ENCODE measurements around the gene TSPAN9. TPM values are rescaled to one million over a fixed set of nuclear protein-coding genes. Genes with fewer than 3 reads are reported as not detected.

Gene TSPAN9
- total RNA-seq, 1 donor from 2014 or later, result 299 TPM

DNA sequence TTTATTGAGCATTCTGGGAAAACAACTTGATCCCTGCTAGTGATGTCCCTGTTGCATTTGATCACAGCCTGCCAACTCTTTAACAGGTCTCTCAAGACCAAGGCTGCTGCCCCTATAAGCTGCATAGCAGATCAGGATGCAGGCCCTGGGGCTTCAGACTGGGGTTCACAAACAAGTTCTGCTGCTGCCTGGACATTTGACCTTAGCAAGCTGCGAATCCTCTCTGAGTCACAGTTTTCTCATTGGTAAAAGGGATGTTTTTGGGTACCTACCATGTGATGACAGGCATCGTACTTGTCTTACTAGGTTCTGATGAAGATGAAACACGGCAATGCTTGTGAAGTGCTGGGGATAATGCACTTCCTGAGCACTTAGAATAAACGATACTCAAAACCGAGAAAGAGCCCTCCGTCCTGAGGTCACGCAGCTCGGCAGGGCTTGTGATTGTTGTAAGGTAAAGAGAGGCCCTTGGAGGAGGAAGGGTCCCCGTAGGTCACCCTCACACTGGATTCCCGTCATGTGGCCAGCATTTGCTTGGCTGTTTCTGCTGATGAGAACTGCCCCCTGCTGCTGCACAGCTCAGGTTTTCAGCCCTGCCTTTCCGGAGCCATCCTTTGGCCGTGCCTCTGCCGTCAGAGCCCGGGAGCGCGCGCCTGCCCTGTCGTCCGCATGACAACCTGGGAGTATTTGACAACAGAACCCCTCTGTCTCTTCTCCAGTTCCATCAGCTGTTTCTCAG, 39.1 kb downstream of the TSPAN9 start:
- no peak for DNase-seq (ENCODE audit: low spot score)
- intact Hi-C loops (cut with DNase I), result no loop called here

DNA sequence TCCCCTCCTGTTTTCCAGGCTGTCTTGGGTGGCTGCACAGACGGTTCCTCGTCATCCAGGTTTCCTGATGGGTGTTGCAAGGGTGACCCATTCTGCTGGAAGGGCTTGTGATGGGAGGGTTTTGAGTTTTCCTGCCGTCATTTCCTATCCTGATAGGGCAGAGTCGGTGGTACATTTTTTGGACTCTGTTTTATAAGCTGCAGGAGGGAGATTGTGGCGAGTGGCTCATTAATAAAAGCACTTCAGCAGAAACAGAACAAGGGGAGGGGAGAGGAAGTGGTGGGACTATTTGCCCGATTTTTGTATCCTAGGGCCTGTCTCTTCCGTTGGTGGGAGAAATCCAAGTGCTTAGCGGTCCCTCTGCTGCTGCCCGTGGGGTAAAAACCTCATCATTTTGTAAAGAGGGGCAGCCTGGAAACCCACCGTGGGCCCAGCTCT, 40.0 kb downstream of the TSPAN9 start:
- no peak for DNase-seq (ENCODE audit: low spot score)
- intact Hi-C loops (cut with DNase I), result no loop called here

DNA sequence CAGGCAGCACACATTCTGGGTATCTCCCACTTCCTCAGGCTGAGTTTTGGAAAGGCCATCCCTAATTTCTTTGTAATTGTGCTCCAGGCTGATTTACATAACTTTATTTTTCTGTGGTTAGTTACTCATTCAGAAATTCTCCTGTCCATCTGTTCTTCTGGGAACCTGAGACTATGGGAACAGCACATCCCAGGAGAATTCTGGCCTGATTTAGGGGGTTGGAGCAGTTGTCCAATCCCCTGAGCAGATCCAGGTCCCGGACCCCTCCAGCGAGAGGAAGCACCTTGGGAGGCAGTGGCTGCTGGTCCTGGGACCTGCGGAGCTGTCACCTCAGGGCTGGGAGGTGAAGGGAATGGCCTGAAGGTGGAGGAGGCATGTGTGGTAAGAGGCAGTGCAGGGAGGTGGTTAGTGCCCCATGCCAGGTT, 40.4 kb downstream of the TSPAN9 start:
- intact Hi-C loops (cut with DNase I), result no loop called here
- DNase-seq (ENCODE audit: low spot score), result no peak

DNA sequence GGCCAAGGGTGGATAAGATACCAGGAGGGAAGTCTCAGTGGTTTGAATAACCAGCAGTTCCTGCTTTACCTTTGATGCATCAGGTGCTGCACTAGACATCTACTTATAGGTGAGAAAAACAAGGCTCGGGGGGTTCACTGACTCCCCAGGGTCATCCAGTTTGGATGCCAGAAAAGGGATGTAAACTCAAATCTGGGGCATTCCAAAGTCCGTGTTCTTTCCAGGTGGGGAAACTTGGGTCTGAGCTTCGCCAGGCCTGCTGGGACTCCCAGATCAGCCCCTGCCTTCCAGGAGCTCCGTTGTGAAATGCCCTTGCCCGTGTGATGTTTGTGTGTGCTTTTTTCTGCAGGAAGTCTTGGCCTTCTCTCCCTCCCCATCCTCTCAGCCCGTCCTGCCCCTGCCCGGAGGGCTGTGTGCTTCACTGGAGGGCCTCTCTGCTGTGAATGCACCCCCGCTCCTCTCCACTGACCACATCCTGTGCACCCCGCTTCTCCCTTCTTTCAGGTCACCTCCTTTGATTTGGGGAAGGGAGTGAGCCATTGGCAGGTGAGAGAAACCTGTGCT, 42.1 kb downstream of the TSPAN9 start:
- intact Hi-C loops (cut with DNase I), result no loop called here
- DNase-seq (ENCODE audit: low spot score), result no peak

- intact Hi-C loops (cut with DNase I), result loop anchor here (5.0 kb wide), 1 partner anchor 38 kb away; no protein-coding TSS in a partner anchor
These were observed 42.8 kb downstream of the TSPAN9 start for GRCh38 chr12:3119756-3120601.

DNA sequence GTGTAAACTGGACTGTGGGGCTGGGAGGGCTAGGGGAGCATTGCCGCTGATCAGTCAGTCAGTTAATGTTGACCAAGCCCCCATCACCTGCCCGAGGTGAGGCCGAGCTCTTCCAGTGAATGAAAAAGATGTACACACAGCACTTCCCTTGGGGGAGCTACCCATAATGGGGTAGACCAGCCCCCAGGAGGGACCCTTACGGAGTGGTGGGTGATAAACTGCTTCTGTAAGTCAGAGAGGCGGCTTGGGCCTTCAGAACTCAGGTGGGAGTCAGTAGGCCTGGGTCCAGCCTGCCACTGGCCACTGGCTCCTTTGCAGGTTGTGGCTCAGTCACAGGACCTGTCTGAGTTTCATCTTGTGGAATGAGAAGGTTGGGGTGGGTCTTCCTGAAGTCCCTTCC, 43.5 kb downstream of the TSPAN9 start:
- intact Hi-C loops (cut with DNase I), result loop anchor here (5.0 kb wide), 1 partner anchor 38 kb away; no protein-coding TSS in a partner anchor
- DNase-seq (ENCODE audit: low spot score), result no peak

More at GRCh38 chr12:3119756-3120601, 42.8 kb downstream of the TSPAN9 start:
- DNase-seq (ENCODE audit: low spot score), result peak; percentile 85

- intact Hi-C loops (cut with DNase I), result loop anchor here (5.0 kb wide), 1 partner anchor 41 kb away; no protein-coding TSS in a partner anchor
- DNase-seq (ENCODE audit: low spot score), result peak; percentile 84
These were observed 45.9 kb downstream of the TSPAN9 start for GRCh38 chr12:3122841-3123678.

DNA sequence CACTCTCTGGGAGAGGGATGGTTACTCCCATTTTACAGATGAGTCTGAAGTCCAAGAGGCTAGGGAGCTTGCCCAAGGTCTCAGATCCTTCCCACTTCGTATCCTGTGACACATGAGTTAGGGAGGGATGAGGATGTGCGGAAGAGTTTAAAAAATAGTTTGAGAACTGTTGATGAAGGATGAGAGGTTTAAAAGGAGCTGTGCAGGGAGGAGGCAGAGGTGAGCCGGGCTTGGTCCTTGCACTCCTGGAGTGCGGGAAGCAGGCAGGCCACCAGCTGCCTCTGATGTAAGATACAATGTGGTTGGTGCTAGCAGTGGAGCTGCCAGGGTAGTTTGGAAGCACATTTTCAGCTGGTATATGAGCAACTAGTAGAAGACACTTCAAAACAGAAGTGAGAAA, 46.5 kb downstream of the TSPAN9 start:
- DNase-seq (ENCODE audit: low spot score), result no peak
- intact Hi-C loops (cut with DNase I), result loop anchor here (5.0 kb wide), 1 partner anchor 41 kb away; no protein-coding TSS in a partner anchor

GRCh38 chr12:3124917-3125316, 47.7 kb downstream of the TSPAN9 start:
- DNase-seq (ENCODE audit: low spot score), result no peak
- intact Hi-C loops (cut with DNase I), result loop anchor here (5.0 kb wide), 1 partner anchor 43 kb away; no protein-coding TSS in a partner anchor

- intact Hi-C loops (cut with DNase I), result no loop called here
- DNase-seq (ENCODE audit: low spot score), result no peak
These were observed 48.5 kb downstream of the TSPAN9 start for GRCh38 chr12:3125674-3126073.

GRCh38 chr12:3127832-3128231, 50.7 kb downstream of the TSPAN9 start:
- intact Hi-C loops (cut with DNase I), result no loop called here
- DNase-seq (ENCODE audit: low spot score), result no peak

DNA sequence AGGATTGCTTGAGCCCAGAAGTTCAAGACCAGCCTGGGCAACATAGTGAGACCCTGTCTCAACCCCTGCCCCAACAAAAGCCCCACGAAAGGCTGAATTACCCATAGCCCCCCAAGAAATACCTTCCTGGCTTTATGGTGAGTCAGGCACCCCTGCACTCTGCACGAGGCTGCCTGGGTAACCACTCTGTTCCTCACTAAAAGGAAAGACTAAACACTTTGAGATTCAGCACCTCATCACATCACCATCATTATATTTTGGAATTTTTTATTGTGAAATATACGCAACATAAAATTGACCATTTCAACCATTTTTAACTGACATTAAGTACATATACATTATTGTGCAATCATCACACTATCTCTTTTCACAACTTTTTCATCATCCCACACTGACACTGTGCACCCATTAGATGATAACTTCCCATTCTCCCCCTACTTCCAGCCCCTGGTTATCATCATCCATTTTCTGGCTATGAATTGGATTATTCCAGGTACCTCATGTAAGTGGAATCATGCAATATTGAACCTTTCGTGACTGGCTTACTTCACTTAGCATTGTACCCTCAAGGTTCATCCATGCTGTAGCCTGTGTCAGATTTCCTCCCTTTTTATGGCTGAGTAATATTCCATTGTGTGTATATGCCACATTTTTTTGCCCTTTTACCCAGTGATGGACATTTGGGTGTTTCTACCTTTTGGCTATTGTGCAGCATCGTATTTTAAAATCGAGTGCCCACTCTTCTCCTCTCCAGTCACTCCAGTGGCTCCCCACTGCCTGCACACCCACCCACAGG, 51.5 kb downstream of the TSPAN9 start:
- intact Hi-C loops (cut with DNase I), result no loop called here
- no peak for DNase-seq (ENCODE audit: low spot score)

- no peak for DNase-seq (ENCODE audit: low spot score)
- intact Hi-C loops (cut with DNase I), result loop anchor here (2.0 kb wide), 1 partner anchor 53 kb away; the partner anchor contains the start of gene TSPAN9
These were observed 52.3 kb downstream of the TSPAN9 start for GRCh38 chr12:3129301-3130056.

DNA sequence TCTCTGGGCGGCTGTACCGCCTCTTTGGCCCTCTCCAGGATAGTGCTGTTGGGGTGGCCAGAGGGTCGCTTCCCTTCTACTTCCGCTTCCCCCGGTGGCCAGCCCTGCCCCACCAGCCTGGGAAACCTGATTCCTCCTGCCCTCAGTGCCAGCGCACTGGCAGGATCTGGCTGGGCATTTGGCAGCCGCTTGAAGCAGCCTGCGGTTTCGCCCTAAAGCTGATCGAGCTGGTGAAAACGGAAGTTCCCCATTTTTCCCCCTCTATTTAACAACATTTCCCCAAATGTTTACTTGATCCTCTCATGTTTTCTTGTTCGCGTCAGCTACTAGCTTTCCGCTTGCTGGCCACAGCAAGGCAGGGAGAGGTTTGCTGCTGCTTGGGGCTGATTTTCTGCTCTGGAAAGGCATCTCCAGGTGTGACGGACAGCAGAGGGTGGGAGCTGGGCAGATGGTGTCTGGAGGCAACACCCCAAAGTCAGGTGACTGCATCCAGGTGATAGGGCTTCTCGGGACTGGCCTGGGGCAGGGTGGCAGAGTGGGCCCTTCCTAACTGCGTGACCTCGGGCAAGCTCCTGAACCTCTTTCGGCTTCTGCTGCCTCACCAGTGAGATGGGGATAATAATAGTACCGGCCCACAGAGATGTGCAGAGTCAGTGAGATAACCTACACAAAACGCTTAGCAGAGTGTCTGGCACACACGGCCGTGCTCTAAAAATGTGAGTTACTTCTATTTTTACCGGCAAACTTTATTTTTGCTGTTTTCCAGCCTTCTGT, 53.1 kb downstream of the TSPAN9 start:
- intact Hi-C loops (cut with DNase I), result loop anchor here (2.0 kb wide), 1 partner anchor 53 kb away; the partner anchor contains the start of gene TSPAN9
- DNase-seq (ENCODE audit: low spot score), result no peak

GRCh38 chr12:3131129-3131528, 54.0 kb downstream of the TSPAN9 start:
- no peak for DNase-seq (ENCODE audit: low spot score)
- intact Hi-C loops (cut with DNase I), result loop anchor here (2.0 kb wide), 1 partner anchor 54 kb away; the partner anchor contains the start of gene TSPAN9

GRCh38 chr12:3132636-3133404, 55.6 kb downstream of the TSPAN9 start:
- intact Hi-C loops (cut with DNase I), result no loop called here
- DNase-seq (ENCODE audit: low spot score), result peak; percentile 82
